ENCODE data around the gene RPL38. TPM values are rescaled to one million over a fixed set of nuclear protein-coding genes. Genes with fewer than 3 reads are reported as not detected.

The RPL38 gene
- total RNA-seq: 3,018 and 3,857 TPM in 2 replicates
- 1,185 and 1,255 TPM in 2 replicates for polyA plus RNA-seq
- 3,263 and 3,420 TPM in 2 replicates for polyA plus RNA-seq (2012)
- 75.5 and 104 TPM in 2 replicates for polyA minus RNA-seq (ENCODE audit: low replicate concordance)

DNA sequence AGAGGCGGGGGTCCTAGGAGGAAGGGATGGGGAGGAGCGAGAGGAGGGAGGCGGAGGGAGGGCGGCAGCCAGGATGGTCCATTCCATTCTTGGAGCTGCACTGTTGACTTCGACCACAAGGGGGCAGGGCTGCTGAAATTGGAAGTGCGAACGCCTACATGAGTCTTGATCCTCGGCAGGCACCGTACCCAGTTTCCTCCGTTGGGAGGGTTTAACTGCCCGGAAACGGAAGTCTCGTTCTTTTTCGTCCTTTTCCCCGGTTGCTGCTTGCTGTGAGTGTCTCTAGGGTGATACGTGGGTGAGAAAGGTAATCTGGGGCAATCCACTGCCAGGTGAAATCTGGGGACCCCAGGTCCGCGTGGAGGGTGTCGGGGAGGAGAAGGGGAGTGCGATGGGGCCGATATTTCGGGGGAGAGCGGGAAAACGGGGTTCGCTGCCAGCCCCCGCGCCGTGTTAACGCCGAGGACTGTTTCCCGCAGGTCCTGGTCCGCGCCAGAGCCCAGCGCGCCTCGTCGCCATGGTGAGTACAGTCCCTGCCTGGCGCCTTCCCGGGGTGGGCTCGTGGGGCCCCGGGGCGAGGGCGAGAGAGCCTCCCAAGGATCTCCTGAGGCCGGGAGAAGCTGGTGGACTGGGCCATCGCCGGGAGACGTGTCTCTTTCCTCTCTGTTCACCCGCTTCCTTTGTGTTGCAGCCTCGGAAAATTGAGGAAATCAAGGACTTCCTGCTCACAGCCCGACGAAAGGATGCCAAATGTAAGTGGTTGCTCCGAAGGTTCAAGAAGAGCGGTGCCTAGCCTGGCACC, at the start of gene RPL38:
RPL38 (plus strand) TSS at position 240 of the 802 bp plus-strand sequence; CDS start at position 518, 278 bp downstream.
- H3K4me2 ChIP-seq (ENCODE audit: extremely low read depth, insufficient read depth, low read length): peak within 1 kb of the TSS; percentile 99
- peak; percentile 97 to 98 for DNase-seq (ENCODE audit: low read depth in 2 of 2)
- peaks cover 6% of the 10 kb centered on the region for H3K36me3 ChIP-seq (ENCODE audit: control insufficient read depth, insufficient read depth, low read length)
- H2AFZ ChIP-seq (ENCODE audit: low read length): peak within 1 kb of the TSS; percentile 63
- no peaks in the 10 kb centered on the region for H3K9me3 ChIP-seq (ENCODE audit: control insufficient read depth, insufficient read depth, low read depth, low read length)
- H3K4me1 ChIP-seq (ENCODE audit: control insufficient read depth, extremely low read depth, insufficient read depth, low read length): peaks cover 15% of the 10 kb centered on the region
- no peaks in the 10 kb centered on the region for H4K20me1 ChIP-seq (ENCODE audit: control insufficient read depth, extremely low read depth, insufficient read depth, low read length)
- H3K9ac ChIP-seq (ENCODE audit: insufficient read depth, low read length): peak within 1 kb of the TSS; percentile 94
- peak within 1 kb of the TSS; percentile 92 to 97 (median 94) for H3K4me3 ChIP-seq (replicated peaks in 1 of 4; ENCODE audit: control extremely low read depth in 1 of 4, insufficient read depth in 1 of 4, low read depth in 3 of 4, low read length in 4 of 4)
- peaks cover 11% of the 10 kb centered on the region for H3K27me3 ChIP-seq (ENCODE audit: control insufficient read depth, insufficient read depth, low read length)
- peaks cover 47% of the 10 kb centered on the region for H3K79me2 ChIP-seq (ENCODE audit: control insufficient read depth, insufficient read depth, low read length)
- H3K27ac ChIP-seq (ENCODE audit: insufficient read depth, low read length): peak within 1 kb of the TSS; percentile 93
- TF ChIP-seq, protein P1, sequence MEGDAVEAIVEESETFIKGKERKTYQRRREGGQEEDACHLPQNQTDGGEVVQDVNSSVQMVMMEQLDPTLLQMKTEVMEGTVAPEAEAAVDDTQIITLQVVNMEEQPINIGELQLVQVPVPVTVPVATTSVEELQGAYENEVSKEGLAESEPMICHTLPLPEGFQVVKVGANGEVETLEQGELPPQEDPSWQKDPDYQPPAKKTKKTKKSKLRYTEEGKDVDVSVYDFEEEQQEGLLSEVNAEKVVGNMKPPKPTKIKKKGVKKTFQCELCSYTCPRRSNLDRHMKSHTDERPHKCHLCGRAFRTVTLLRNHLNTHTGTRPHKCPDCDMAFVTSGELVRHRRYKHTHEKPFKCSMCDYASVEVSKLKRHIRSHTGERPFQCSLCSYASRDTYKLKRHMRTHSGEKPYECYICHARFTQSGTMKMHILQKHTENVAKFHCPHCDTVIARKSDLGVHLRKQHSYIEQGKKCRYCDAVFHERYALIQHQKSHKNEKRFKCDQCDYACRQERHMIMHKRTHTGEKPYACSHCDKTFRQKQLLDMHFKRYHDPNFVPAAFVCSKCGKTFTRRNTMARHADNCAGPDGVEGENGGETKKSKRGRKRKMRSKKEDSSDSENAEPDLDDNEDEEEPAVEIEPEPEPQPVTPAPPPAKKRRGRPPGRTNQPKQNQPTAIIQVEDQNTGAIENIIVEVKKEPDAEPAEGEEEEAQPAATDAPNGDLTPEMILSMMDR (conservative IDR thresholded peaks at IDR 0.05 in 1 of 2, IDR thresholded peaks at IDR 0.05 in 1 of 2; ENCODE audit: low read depth in 1 of 2, low read length in 2 of 2): peak; percentile 96 to 99
- TF ChIP-seq EZH2 (IDR thresholded peaks at IDR 0.05; ENCODE audit: low read length, missing control alignments): no peak

DNA sequence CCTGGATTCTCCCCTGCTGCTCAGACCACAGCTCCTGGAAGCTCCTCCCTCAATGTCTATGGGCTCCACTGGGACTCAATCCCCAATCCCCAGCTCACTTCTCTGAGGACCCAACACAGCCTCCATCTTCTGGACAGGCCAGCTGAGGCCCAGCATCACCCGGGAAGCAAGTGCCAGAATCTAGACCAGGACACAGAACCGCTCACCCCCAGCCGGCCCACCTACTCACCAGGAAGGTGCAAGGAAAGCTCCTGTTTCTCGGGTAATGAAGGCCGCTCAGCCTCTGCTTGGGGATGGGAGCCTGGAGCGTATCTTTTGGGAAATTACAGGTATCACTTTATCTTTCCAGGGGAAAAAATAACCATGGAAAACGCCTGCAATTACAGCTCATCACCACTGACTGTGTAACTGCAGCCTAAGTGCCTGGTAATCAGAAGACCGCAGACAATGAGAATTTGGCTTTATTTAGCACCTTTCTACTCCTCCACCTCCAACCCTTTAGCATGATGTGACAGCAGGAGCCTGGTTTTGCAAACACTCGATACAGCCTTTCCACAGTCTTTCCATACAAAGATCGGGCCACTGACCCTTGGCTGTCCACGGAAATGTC, 49.6 kb upstream of the RPL38 start:
- H3K79me2 ChIP-seq (ENCODE audit: control insufficient read depth, insufficient read depth, low read length): no peaks in the 10 kb centered on the region
- no peak overlapping the region for H2AFZ ChIP-seq (ENCODE audit: low read length)
- no peak overlapping the region for H3K4me2 ChIP-seq (ENCODE audit: extremely low read depth, insufficient read depth, low read length)
- TF ChIP-seq EZH2 (IDR thresholded peaks at IDR 0.05; ENCODE audit: low read length, missing control alignments): no peak
- TF ChIP-seq, protein P1 (conservative IDR thresholded peaks at IDR 0.05 in 1 of 2, IDR thresholded peaks at IDR 0.05 in 1 of 2; ENCODE audit: low read depth in 1 of 2, low read length in 2 of 2): no peak
- no peak overlapping the region for H3K4me3 ChIP-seq (replicated peaks in 1 of 4; ENCODE audit: control extremely low read depth in 1 of 4, insufficient read depth in 1 of 4, low read depth in 3 of 4, low read length in 4 of 4)
- no peaks in the 10 kb centered on the region for H3K36me3 ChIP-seq (ENCODE audit: control insufficient read depth, insufficient read depth, low read length)
- H3K27me3 ChIP-seq (ENCODE audit: control insufficient read depth, insufficient read depth, low read length): no peaks in the 10 kb centered on the region
- DNase-seq (ENCODE audit: low read depth in 2 of 2): no peak
- no peaks in the 10 kb centered on the region for H3K9me3 ChIP-seq (ENCODE audit: control insufficient read depth, insufficient read depth, low read depth, low read length)
- H3K4me1 ChIP-seq (ENCODE audit: control insufficient read depth, extremely low read depth, insufficient read depth, low read length): no peaks in the 10 kb centered on the region
- H3K9ac ChIP-seq (ENCODE audit: insufficient read depth, low read length): no peak overlapping the region
- H4K20me1 ChIP-seq (ENCODE audit: control insufficient read depth, extremely low read depth, insufficient read depth, low read length): no peaks in the 10 kb centered on the region
- no peak overlapping the region for H3K27ac ChIP-seq (ENCODE audit: insufficient read depth, low read length)

DNA sequence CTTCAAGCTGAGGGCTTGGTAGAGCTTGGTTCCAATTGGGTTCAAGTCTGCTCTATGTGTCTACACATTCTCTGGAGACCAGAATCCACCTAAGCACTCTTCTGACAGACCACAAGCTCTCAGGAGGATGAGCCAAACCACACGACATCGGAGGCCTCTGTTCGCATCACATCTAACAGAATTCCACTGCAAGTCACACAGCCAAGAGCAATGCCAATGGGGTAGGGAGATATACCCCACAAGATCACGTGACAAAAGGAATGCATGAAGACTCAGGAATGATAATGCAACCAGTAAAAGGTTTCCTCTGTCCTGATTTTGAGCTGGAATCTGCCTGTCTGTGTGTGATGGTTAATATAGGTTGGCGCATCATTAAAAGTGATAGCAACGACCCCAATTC, 46.6 kb upstream of the RPL38 start:
- H3K4me2 ChIP-seq (ENCODE audit: extremely low read depth, insufficient read depth, low read length): no peak overlapping the region
- H3K9ac ChIP-seq (ENCODE audit: insufficient read depth, low read length): no peak overlapping the region
- DNase-seq (ENCODE audit: low read depth in 2 of 2): no peak
- H2AFZ ChIP-seq (ENCODE audit: low read length): no peak overlapping the region
- H3K79me2 ChIP-seq (ENCODE audit: control insufficient read depth, insufficient read depth, low read length): no peaks in the 10 kb centered on the region
- H3K4me1 ChIP-seq (ENCODE audit: control insufficient read depth, extremely low read depth, insufficient read depth, low read length): no peaks in the 10 kb centered on the region
- H3K9me3 ChIP-seq (ENCODE audit: control insufficient read depth, insufficient read depth, low read depth, low read length): no peaks in the 10 kb centered on the region
- no peaks in the 10 kb centered on the region for H3K36me3 ChIP-seq (ENCODE audit: control insufficient read depth, insufficient read depth, low read length)
- no peaks in the 10 kb centered on the region for H4K20me1 ChIP-seq (ENCODE audit: control insufficient read depth, extremely low read depth, insufficient read depth, low read length)
- no peak overlapping the region for H3K27ac ChIP-seq (ENCODE audit: insufficient read depth, low read length)
- no peaks in the 10 kb centered on the region for H3K27me3 ChIP-seq (ENCODE audit: control insufficient read depth, insufficient read depth, low read length)
- no peak overlapping the region for H3K4me3 ChIP-seq (replicated peaks in 1 of 4; ENCODE audit: control extremely low read depth in 1 of 4, insufficient read depth in 1 of 4, low read depth in 3 of 4, low read length in 4 of 4)
- no peak for TF ChIP-seq EZH2 (IDR thresholded peaks at IDR 0.05; ENCODE audit: low read length, missing control alignments)
- TF ChIP-seq, protein P1 (conservative IDR thresholded peaks at IDR 0.05 in 1 of 2, IDR thresholded peaks at IDR 0.05 in 1 of 2; ENCODE audit: low read depth in 1 of 2, low read length in 2 of 2): no peak
